H1 (cell line): Measurements from ENCODE around the gene DGKA.

Experiments
- CBX8 ChIP-seq: fragments of 300-800, 300-1000 bp; sonication (generic); IDR thresholded peaks from 2 replicates; pipeline ENCODE4 v1.7.1; 2016; ENCODE audit warnings: low read depth, low read length, borderline replicate concordance
- CTBP2 ChIP-seq: IDR thresholded peaks from 2 replicates; pipeline ENCODE4 v1.7.0; 2011; ENCODE audit warnings: borderline replicate concordance, mild to moderate bottlenecking, moderate library complexity, mixed read lengths, low read length; ENCODE audit not compliant: insufficient read depth, insufficient read length
- EP300 ChIP-seq, 2 experiments: IDR thresholded peaks; 1 replicate in 1 of 2; 2 replicates in 1 of 2; pipeline ENCODE4 v1.6.1; 2011 to 2012; ENCODE audit warnings: low read depth in 2 of 2, low read length in 2 of 2, mild to moderate bottlenecking in 2 of 2, borderline replicate concordance in 1 of 2, inconsistent platforms in 1 of 2, moderate library complexity in 1 of 2
- EZH2 ChIP-seq: fragments of 200-600 bp; sonication (generic); IDR thresholded peaks from 2 replicates; pipeline ENCODE4 v1.7.1; 2012; ENCODE audit warnings: low read depth, mild to moderate bottlenecking, moderate library complexity, low read length, inconsistent platforms; ENCODE audit not compliant: severe bottlenecking
- HDAC2 ChIP-seq, 2 experiments: fragments of 300-600 bp in 1 of 2; sonication (generic) in 1 of 2; IDR thresholded peaks; 2 replicates each; pipeline ENCODE4 v1.6.1; 2011 to 2012; ENCODE audit warnings: low read depth in 2 of 2, low read length in 2 of 2, mild to moderate bottlenecking in 2 of 2, moderate library complexity in 2 of 2, borderline replicate concordance in 1 of 2, inconsistent platforms in 1 of 2
- KDM5A ChIP-seq: fragments of 200-600 bp; IDR thresholded peaks from 2 replicates; pipeline ENCODE4 v1.7.1; 2012; ENCODE audit warnings: mild to moderate bottlenecking, low read length, inconsistent platforms, mixed read lengths
- POLR2A ChIP-seq, 2 experiments: IDR thresholded peaks; 1 replicate in 1 of 2; 2 replicates in 1 of 2; pipeline ENCODE4 v1.6.1; 2011; ENCODE audit warnings: low read depth in 2 of 2, low read length in 2 of 2, mild to moderate bottlenecking in 2 of 2; ENCODE audit errors: control extremely low read depth in 1 of 2
- RAD21 ChIP-seq, 2 experiments: IDR thresholded peaks in 1 of 2; conservative IDR thresholded peaks in 1 of 2; 2 replicates each; pipeline ENCODE4 v1.6.1; 2011; ENCODE audit warnings: low read depth in 2 of 2, low read length in 2 of 2, improper control_type of control experiment in 1 of 2, inconsistent platforms in 1 of 2, mild to moderate bottlenecking in 1 of 2, moderate library complexity in 1 of 2
- RNF2 ChIP-seq: fragments of 200-900, 300-1000 bp; sonication (generic); IDR thresholded peaks from 2 replicates; pipeline ENCODE4 v1.7.1; 2016; ENCODE audit warnings: borderline replicate concordance, low read depth, mild to moderate bottlenecking, antibody characterized with exemption, low read length; ENCODE audit not compliant: poor library complexity, severe bottlenecking; ENCODE audit errors: missing control alignments
- TF ChIP-seq, protein P1 (sequence below), 3 experiments: IDR thresholded peaks; 1 replicate in 2 of 3; 2 replicates in 1 of 3; pipeline versions ENCODE4 v1.5.1 to v1.6.1; 2011; ENCODE audit warnings: low read length in 3 of 3, mild to moderate bottlenecking in 3 of 3, inconsistent platforms in 2 of 3, low read depth in 1 of 3, moderate library complexity in 1 of 3; ENCODE audit not compliant: insufficient read depth in 1 of 3; ENCODE audit errors: control extremely low read depth in 1 of 3
- TF ChIP-seq, protein P2 (sequence below): IDR thresholded peaks from 2 replicates; pipeline ENCODE4 v1.6.1; 2012; ENCODE audit warnings: inconsistent platforms

DNA sequence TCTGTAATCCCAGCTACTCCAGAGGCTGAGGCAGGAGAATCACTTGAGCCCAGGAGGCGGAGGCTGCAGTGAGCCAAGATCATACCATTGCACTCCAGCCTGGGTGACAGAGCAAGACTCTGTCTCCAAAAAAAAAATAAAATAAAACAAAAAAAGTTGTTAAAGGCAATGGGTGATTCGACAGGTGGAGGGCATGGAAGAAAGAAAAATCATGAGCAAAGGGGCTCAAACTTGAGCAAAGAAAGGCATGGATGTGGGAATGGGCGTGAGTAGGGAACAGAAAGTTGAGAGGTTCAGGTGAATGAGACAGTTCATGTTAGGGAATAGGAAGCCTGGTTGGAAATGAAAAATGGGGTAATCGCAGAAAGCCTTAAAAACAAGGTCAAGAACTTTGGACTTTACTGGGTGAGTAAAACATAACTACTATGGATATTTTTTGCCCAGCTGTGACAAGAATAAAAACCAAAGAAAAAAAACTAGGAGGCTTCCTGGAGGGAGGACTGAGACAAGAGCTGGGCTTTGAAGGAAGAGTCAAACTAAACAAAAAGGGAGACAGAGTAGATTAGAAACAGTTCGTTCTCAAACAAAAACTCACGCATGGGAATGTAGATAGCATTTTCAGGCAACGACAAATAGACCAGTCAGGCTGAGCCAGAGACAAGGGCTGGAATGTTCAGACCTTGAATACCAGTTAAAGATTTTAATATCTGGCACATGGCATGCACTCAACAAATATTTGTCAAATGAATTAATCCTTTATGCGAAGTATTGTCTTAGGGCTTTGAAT lies 22.0 kb upstream of the DGKA start:
- TF ChIP-seq EP300 (IDR thresholded peaks at IDR 0.05; ENCODE audit: borderline replicate concordance in 1 of 2, low read depth in 2 of 2, low read length in 2 of 2) (no peak), KDM5A (no peak), CBX8 (no peak), HDAC2 (IDR thresholded peaks at IDR 0.05; ENCODE audit: borderline replicate concordance in 1 of 2, low read depth in 2 of 2, low read length in 2 of 2) (no peak), EZH2 (no peak), POLR2A (IDR thresholded peaks at IDR 0.05; ENCODE audit: control extremely low read depth in 1 of 2, low read depth in 2 of 2, low read length in 2 of 2) (no peak), CTBP2 (no peak), RAD21 (IDR thresholded peaks at IDR 0.05 in 1 of 2, conservative IDR thresholded peaks at IDR 0.05 in 1 of 2; ENCODE audit: low read depth in 2 of 2, low read length in 2 of 2) (no peak), RNF2 (no peak)
- TF ChIP-seq, protein P1, sequence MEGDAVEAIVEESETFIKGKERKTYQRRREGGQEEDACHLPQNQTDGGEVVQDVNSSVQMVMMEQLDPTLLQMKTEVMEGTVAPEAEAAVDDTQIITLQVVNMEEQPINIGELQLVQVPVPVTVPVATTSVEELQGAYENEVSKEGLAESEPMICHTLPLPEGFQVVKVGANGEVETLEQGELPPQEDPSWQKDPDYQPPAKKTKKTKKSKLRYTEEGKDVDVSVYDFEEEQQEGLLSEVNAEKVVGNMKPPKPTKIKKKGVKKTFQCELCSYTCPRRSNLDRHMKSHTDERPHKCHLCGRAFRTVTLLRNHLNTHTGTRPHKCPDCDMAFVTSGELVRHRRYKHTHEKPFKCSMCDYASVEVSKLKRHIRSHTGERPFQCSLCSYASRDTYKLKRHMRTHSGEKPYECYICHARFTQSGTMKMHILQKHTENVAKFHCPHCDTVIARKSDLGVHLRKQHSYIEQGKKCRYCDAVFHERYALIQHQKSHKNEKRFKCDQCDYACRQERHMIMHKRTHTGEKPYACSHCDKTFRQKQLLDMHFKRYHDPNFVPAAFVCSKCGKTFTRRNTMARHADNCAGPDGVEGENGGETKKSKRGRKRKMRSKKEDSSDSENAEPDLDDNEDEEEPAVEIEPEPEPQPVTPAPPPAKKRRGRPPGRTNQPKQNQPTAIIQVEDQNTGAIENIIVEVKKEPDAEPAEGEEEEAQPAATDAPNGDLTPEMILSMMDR (IDR thresholded peaks at IDR 0.05; ENCODE audit: control extremely low read depth in 1 of 3, insufficient read depth in 1 of 3, low read depth in 1 of 3, low read length in 3 of 3): no peak
- TF ChIP-seq, protein P2, sequence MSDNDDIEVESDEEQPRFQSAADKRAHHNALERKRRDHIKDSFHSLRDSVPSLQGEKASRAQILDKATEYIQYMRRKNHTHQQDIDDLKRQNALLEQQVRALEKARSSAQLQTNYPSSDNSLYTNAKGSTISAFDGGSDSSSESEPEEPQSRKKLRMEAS: no peak
